Gastroesophageal sphincter (tissue), 4 donors: ENCODE data around the gene CDC42BPG. TPM values are rescaled to one million over a fixed set of nuclear protein-coding genes. Genes with fewer than 3 reads are reported as not detected.

ENCODE experiments used
- ATAC-seq: fragments of 150-250 bp; one replicate; pipeline ENCODE4 v1.9.1; 2016; ENCODE audit warnings: mild to moderate bottlenecking, moderate library complexity
- H3K27ac ChIP-seq, 4 donors: fragments of 200-600 bp; sonication (generic) in 3 of 4; 1 replicate in 3 of 4; 2 replicates in 1 of 4; pipeline ENCODE4 v1.5.1; 2016 to 2019
- H3K27me3 ChIP-seq: fragments of 200-600 bp; sonication (generic); one replicate; pipeline ENCODE4 v1.5.1; 2019
- H3K36me3 ChIP-seq, 2 donors: fragments of 200-600 bp; sonication (generic); one replicate each; pipeline ENCODE4 v1.5.1; 2019; ENCODE audit warnings: control low read depth in 1 of 2
- H3K4me1 ChIP-seq, 3 donors: fragments of 200-600 bp; sonication (generic); 1 replicate in 2 of 3; 2 replicates in 1 of 3; pipeline ENCODE4 v1.5.1; 2016 to 2019; ENCODE audit warnings: control low read depth in 2 of 3
- H3K4me3 ChIP-seq, 2 donors: fragments of 200-600 bp; sonication (generic); one replicate each; pipeline ENCODE4 v1.5.1; 2019; ENCODE audit warnings: mild to moderate bottlenecking in 1 of 2, moderate library complexity in 1 of 2
- H3K9me3 ChIP-seq, 3 donors: fragments of 200-600 bp; sonication (generic); one replicate each; pipeline ENCODE4 v1.5.1; 2017 to 2019; ENCODE audit warnings: control low read depth in 2 of 3
- EP300 ChIP-seq: sonication (generic); formaldehyde crosslinking; IDR thresholded peaks from one replicate; pipeline ENCODE4 v1.6.1; 2017; ENCODE audit warnings: antibody characterized with exemption, mild to moderate bottlenecking
- POLR2A ChIP-seq, 2 donors: fragments of 450-650 bp; IDR thresholded peaks; one replicate each; pipeline ENCODE4 v1.6.1; 2017; ENCODE audit warnings: antibody characterized with exemption in 2 of 2, mild to moderate bottlenecking in 2 of 2, moderate library complexity in 1 of 2
- POLR2AphosphoS5 ChIP-seq: sonication (generic); formaldehyde crosslinking; IDR thresholded peaks from one replicate; pipeline ENCODE4 v1.6.1; 2017; ENCODE audit warnings: antibody characterized with exemption
- WGBS, 2 donors: methylation state at CpG; one replicate each; pipeline ENCODE4 v1.1.5; 2018; ENCODE audit warnings: low coverage in 1 of 2; 5-methylcytosine and 5-hydroxymethylcytosine counted together
- total RNA-seq, 4 donors: library from RNA; depleted of rRNA; stranded (reverse); fragments of >200 nt; gene quantifications; one replicate each; pipeline ENCODE4 v1.1.0, GENCODE V29; 2016
- TF ChIP-seq, protein P1 (sequence below), 4 experiments: fragments of 200-600 bp in 2 of 4; fragments of 450-650 bp in 2 of 4; sonication (generic) in 1 of 4; IDR thresholded peaks; one replicate each; pipeline ENCODE4 v1.5.1; 2017 to 2019; ENCODE audit warnings: antibody characterized with exemption in 4 of 4, mild to moderate bottlenecking in 2 of 4, moderate library complexity in 2 of 4

The CDC42BPG gene
- total RNA-seq, 4 donors from 2014 or later, result 0.08 to 0.94 (median 0.22) TPM

- Histone ChIP-seq H3K4me1 (peaks cover 15 to 99% (median 72%) of the 10 kb centered on the region in 3 donors), H3K9me3 (no peaks in the 10 kb centered on the region), H3K27ac (peak overlapping the region in 3 of 4 donors; percentile 90 to 97 (median 97)), H3K27me3 (no peaks in the 10 kb centered on the region), H3K4me3 (no peak overlapping the region), H3K36me3 (peaks cover 0 to 42% of the 10 kb centered on the region in 2 donors)
- WGBS, 2 donors, result 73 to 81% methylated on average over 17 to 19 of the region's 27 CpGs
- no peak for ATAC-seq
- no peak for TF ChIP-seq POLR2AphosphoS5
- no peak for TF ChIP-seq POLR2A (IDR thresholded peaks at IDR 0.05)
- TF ChIP-seq EP300, result no peak
- TF ChIP-seq, protein P1, sequence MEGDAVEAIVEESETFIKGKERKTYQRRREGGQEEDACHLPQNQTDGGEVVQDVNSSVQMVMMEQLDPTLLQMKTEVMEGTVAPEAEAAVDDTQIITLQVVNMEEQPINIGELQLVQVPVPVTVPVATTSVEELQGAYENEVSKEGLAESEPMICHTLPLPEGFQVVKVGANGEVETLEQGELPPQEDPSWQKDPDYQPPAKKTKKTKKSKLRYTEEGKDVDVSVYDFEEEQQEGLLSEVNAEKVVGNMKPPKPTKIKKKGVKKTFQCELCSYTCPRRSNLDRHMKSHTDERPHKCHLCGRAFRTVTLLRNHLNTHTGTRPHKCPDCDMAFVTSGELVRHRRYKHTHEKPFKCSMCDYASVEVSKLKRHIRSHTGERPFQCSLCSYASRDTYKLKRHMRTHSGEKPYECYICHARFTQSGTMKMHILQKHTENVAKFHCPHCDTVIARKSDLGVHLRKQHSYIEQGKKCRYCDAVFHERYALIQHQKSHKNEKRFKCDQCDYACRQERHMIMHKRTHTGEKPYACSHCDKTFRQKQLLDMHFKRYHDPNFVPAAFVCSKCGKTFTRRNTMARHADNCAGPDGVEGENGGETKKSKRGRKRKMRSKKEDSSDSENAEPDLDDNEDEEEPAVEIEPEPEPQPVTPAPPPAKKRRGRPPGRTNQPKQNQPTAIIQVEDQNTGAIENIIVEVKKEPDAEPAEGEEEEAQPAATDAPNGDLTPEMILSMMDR (IDR thresholded peaks at IDR 0.05), result no peak
Observed at GRCh38 chr11:64853709-64854108, 9.3 kb upstream of the CDC42BPG start.

- no peaks in the 10 kb centered on the region for H3K27me3 ChIP-seq
- TF ChIP-seq POLR2A (IDR thresholded peaks at IDR 0.05), result no peak
- TF ChIP-seq EP300, result no peak
- TF ChIP-seq, protein P1 (IDR thresholded peaks at IDR 0.05), result no peak
- no peak for TF ChIP-seq POLR2AphosphoS5
- peaks cover 15 to 99% (median 68%) of the 10 kb centered on the region in 3 donors for H3K4me1 ChIP-seq
- WGBS, 2 donors, result 43 to 88% methylated on average over 4 of the region's 24 CpGs
- peaks cover 0 to 35% of the 10 kb centered on the region in 2 donors for H3K36me3 ChIP-seq
- H3K27ac ChIP-seq, result peak overlapping the region in 3 of 4 donors; percentile 90 to 97 (median 97)
- no peaks in the 10 kb centered on the region for H3K9me3 ChIP-seq
- ATAC-seq, result no peak
- H3K4me3 ChIP-seq, result no peak overlapping the region
Observed at GRCh38 chr11:64852804-64853509, 8.5 kb upstream of the CDC42BPG start.

GRCh38 chr11:64851831-64852351, 7.4 kb upstream of the CDC42BPG start:
- Histone ChIP-seq H3K9me3 (no peaks in the 10 kb centered on the region), H3K36me3 (peaks cover 0 to 29% of the 10 kb centered on the region in 2 donors), H3K27ac (peak overlapping the region in 3 of 4 donors; percentile 90 to 97 (median 97)), H3K27me3 (no peaks in the 10 kb centered on the region), H3K4me1 (peaks cover 15 to 98% (median 66%) of the 10 kb centered on the region in 3 donors), H3K4me3 (no peak overlapping the region)
- 38 to 80% methylated on average over 2 to 3 of the region's 8 CpGs for WGBS, 2 donors
- TF ChIP-seq, protein P1 (IDR thresholded peaks at IDR 0.05), result no peak
- TF ChIP-seq EP300, result no peak
- no peak for TF ChIP-seq POLR2AphosphoS5
- no peak for ATAC-seq

- Histone ChIP-seq H3K36me3 (peaks cover 0 to 29% of the 10 kb centered on the region in 2 donors), H3K9me3 (no peaks in the 10 kb centered on the region), H3K27me3 (no peaks in the 10 kb centered on the region), H3K4me3 (no peak overlapping the region), H3K27ac (peak overlapping the region; percentile 13 to 97 (median 94)), H3K4me1 (peaks cover 7 to 91% (median 57%) of the 10 kb centered on the region in 3 donors)
- no peak for TF ChIP-seq EP300
- no peak for TF ChIP-seq POLR2A (IDR thresholded peaks at IDR 0.05)
- TF ChIP-seq, protein P1 (IDR thresholded peaks at IDR 0.05), result no peak
- TF ChIP-seq POLR2AphosphoS5, result no peak
- ATAC-seq, result no peak
- no CpG with 5 or more reads among the region's 13 CpGs for WGBS, 2 donors
Observed at GRCh38 chr11:64850979-64851567, 6.6 kb upstream of the CDC42BPG start.
